Mucosa of gallbladder (tissue), 1 donor: ENCODE data around the gene SORL1-AS1.
A peak's percentile ranks its signal among the peaks of the same experiment; 100 is the strongest.
"Not testable (repeated sequence)": the region's sequence is repeated elsewhere in the genome, so short reads cannot be mapped to it uniquely, and the experiment has no call there.

Source experiments
- DNase-seq: peaks from one replicate; pipeline ENCODE4 v3.0.0-alpha.2; 2020; ENCODE audit warnings: low spot score
- donor health status: DM: no; HTN: no; CAD: no.

SORL1-AS1 gene

GRCh38 chr11:121452609-121453150 lies at the start of gene SORL1-AS1:
Gene SORL1-AS1 (minus strand): TSS chr11:121452967.
- DNase-seq: no peak

- DNase-seq: no peak
Measured at GRCh38 chr11:121500717-121501116, 48.0 kb upstream of the SORL1-AS1 start.

- DNase-seq: no peak
Measured at GRCh38 chr11:121500275-121500674, 47.5 kb upstream of the SORL1-AS1 start.

GRCh38 chr11:121499405-121499804 lies 46.6 kb upstream of the SORL1-AS1 start:
- no peak for DNase-seq

GRCh38 chr11:121497176-121497998 lies 44.6 kb upstream of the SORL1-AS1 start:
- DNase-seq: no peak

GRCh38 chr11:121494355-121495099 lies 41.8 kb upstream of the SORL1-AS1 start:
- no peak for DNase-seq

- no peak for DNase-seq
Measured at GRCh38 chr11:121489823-121490222, 37.1 kb upstream of the SORL1-AS1 start.

- DNase-seq: no peak
Measured at GRCh38 chr11:121488641-121489040, 35.9 kb upstream of the SORL1-AS1 start.

GRCh38 chr11:121488170-121488569 lies 35.4 kb upstream of the SORL1-AS1 start:
- no peak for DNase-seq

GRCh38 chr11:121487191-121487590 lies 34.4 kb upstream of the SORL1-AS1 start:
- DNase-seq: no peak

- no peak for DNase-seq
Measured at GRCh38 chr11:121486054-121486453, 33.3 kb upstream of the SORL1-AS1 start.

- DNase-seq: no peak
Measured at GRCh38 chr11:121485216-121485615, 32.4 kb upstream of the SORL1-AS1 start.

- DNase-seq: no peak
Measured at GRCh38 chr11:121483805-121484480, 31.2 kb upstream of the SORL1-AS1 start.

GRCh38 chr11:121482231-121483129 lies 29.7 kb upstream of the SORL1-AS1 start:
- no peak for DNase-seq

- DNase-seq: not testable (repeated sequence)
Measured at GRCh38 chr11:121481484-121482230, 28.9 kb upstream of the SORL1-AS1 start.

- no peak for DNase-seq
Measured at GRCh38 chr11:121479698-121480238, 27.0 kb upstream of the SORL1-AS1 start.

GRCh38 chr11:121478895-121479697 lies 26.3 kb upstream of the SORL1-AS1 start:
- DNase-seq: no peak

- peak; percentile 40 for DNase-seq
Measured at GRCh38 chr11:121478226-121478894, 25.6 kb upstream of the SORL1-AS1 start.
